ENCODE measurements around the gene TSNAXIP1. TPM values are rescaled to one million over a fixed set of nuclear protein-coding genes. Genes with fewer than 3 reads are reported as not detected.
"Not testable (repeated sequence)": the region's sequence is repeated elsewhere in the genome, so short reads cannot be mapped to it uniquely, and the experiment has no call there.

Gene TSNAXIP1
- total RNA-seq, 4 donors from 2014 or later: 0.55 TPM; not detected in 3

DNA sequence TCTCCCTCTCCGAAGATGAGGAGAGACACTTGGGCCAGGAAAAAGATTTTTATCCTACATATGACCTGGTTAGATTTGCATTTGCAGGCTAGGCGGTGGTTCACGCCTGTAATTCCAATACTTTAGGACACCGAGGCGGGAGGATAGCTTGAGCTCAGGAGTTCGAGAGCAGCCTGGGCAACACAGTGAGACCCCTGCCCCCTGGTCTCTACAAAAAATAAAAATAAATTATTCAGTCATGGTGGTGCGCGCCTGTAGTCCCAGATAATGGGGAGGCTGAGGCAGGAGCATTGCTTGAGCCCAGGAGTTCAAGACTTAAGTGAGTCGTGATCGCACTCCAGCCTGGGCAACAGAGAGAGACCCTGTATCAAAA is 27.5 kb downstream of the TSNAXIP1 start:
- intact Hi-C loops (cut with DNase I; ENCODE audit: low total_unique reads): no loop called here
- TF ChIP-seq POLR2AphosphoS5 (IDR thresholded peaks at IDR 0.05) (no peak), POLR2A (IDR thresholded peaks at IDR 0.05) (no peak), EP300 (IDR thresholded peaks at IDR 0.05; ENCODE audit: low read depth) (no peak)
- TF ChIP-seq, protein P1, sequence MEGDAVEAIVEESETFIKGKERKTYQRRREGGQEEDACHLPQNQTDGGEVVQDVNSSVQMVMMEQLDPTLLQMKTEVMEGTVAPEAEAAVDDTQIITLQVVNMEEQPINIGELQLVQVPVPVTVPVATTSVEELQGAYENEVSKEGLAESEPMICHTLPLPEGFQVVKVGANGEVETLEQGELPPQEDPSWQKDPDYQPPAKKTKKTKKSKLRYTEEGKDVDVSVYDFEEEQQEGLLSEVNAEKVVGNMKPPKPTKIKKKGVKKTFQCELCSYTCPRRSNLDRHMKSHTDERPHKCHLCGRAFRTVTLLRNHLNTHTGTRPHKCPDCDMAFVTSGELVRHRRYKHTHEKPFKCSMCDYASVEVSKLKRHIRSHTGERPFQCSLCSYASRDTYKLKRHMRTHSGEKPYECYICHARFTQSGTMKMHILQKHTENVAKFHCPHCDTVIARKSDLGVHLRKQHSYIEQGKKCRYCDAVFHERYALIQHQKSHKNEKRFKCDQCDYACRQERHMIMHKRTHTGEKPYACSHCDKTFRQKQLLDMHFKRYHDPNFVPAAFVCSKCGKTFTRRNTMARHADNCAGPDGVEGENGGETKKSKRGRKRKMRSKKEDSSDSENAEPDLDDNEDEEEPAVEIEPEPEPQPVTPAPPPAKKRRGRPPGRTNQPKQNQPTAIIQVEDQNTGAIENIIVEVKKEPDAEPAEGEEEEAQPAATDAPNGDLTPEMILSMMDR (IDR thresholded peaks at IDR 0.05): no peak
- Histone ChIP-seq H3K36me3 (peaks cover 0 to 10% (median 0%) of the 10 kb centered on the region in 4 donors), H3K27me3 (no peaks in the 10 kb centered on the region), H3K4me1 (peaks cover 0 to 18% (median 9%) of the 10 kb centered on the region in 4 donors), H3K9me3 (no peaks in the 10 kb centered on the region), H3K4me3 (peak overlapping the region in 3 of 4 donors; percentile 71 to 97 (median 78)), H3K27ac (peak overlapping the region; percentile 71 to 86 (median 84))
- 61 to 82% methylated on average over 3 to 10 of the region's 10 CpGs for WGBS, 2 donors (ENCODE audit: low coverage in 1 of 2)
- in situ Hi-C loops (cut with MboI; ENCODE audit: low pct_ligation_motif_present in 1 of 4, low pct_unique_long_range_greater_than_20kb in 1 of 4, low sequenced_read_pairs in 3 of 4): no loop called here
- DNase-seq: no peak

DNA sequence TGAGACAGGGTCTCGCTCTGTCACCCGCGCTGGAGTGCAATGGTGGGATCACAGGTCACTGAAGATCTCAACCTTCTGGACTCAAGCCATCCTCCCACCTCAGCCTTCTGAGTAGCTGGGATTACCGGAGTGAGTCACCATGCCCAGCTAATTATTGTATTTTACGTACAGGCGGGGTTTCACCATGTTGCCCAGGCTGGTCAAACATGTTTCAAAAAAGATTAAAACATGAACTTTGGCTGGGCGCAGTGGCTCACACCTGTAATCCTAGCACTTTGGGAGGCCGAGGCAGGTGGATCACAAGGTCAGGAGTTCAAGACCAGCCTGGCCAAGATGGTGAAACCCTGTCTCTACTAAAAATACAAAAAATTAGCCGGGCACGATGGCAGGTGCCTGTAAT is 30.5 kb downstream of the TSNAXIP1 start:
- peaks cover 3 to 23% (median 13%) of the 10 kb centered on the region in 4 donors for H3K4me1 ChIP-seq
- 72 to 77% methylated on average over 6 to 10 of the region's 10 CpGs for WGBS, 2 donors (ENCODE audit: low coverage in 1 of 2)
- H3K9me3 ChIP-seq; DNase-seq; H3K27me3 ChIP-seq; H3K27ac ChIP-seq; in situ Hi-C loops (cut with MboI; ENCODE audit: low pct_ligation_motif_present in 1 of 4, low pct_unique_long_range_greater_than_20kb in 1 of 4, low sequenced_read_pairs in 3 of 4); intact Hi-C loops (cut with DNase I; ENCODE audit: low total_unique reads); H3K36me3 ChIP-seq; H3K4me3 ChIP-seq: not testable (repeated sequence)

DNA sequence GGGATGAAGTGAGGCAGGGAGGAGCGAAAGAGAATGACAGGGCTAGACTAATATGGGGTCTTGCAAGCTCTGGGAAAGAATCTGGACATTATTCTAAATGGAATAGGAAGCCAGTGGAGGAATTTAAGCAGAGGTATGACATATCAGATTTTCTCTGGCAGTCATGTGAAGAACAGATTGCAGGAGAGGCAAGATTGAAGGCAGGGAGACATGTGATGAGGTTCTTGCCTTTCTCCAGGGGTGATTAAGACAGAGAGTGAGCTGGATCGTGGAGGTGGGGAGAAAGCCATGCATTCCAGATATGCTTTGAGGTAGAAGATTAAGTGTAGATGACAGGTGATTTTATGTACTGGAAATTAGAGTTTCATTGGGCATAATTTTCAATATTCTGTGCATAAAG is 31.1 kb downstream of the TSNAXIP1 start:
- Histone ChIP-seq H3K27ac (no peak overlapping the region), H3K4me1 (peaks cover 3 to 17% (median 8%) of the 10 kb centered on the region in 4 donors), H3K9me3 (no peaks in the 10 kb centered on the region), H3K36me3 (no peaks in the 10 kb centered on the region), H3K27me3 (no peaks in the 10 kb centered on the region), H3K4me3 (no peak overlapping the region)
- DNase-seq: no peak
- 86 to 88% methylated on average over 2 of the region's 2 CpGs for WGBS, 2 donors (ENCODE audit: low coverage in 1 of 2)
- intact Hi-C loops (cut with DNase I; ENCODE audit: low total_unique reads) (no loop called here), in situ Hi-C loops (cut with MboI; ENCODE audit: low pct_ligation_motif_present in 1 of 4, low pct_unique_long_range_greater_than_20kb in 1 of 4, low sequenced_read_pairs in 3 of 4) (no loop called here)
- TF ChIP-seq POLR2AphosphoS5 (IDR thresholded peaks at IDR 0.05) (no peak), POLR2A (IDR thresholded peaks at IDR 0.05) (no peak), EP300 (IDR thresholded peaks at IDR 0.05; ENCODE audit: low read depth) (no peak)
- TF ChIP-seq, protein P1 (IDR thresholded peaks at IDR 0.05): no peak

DNA sequence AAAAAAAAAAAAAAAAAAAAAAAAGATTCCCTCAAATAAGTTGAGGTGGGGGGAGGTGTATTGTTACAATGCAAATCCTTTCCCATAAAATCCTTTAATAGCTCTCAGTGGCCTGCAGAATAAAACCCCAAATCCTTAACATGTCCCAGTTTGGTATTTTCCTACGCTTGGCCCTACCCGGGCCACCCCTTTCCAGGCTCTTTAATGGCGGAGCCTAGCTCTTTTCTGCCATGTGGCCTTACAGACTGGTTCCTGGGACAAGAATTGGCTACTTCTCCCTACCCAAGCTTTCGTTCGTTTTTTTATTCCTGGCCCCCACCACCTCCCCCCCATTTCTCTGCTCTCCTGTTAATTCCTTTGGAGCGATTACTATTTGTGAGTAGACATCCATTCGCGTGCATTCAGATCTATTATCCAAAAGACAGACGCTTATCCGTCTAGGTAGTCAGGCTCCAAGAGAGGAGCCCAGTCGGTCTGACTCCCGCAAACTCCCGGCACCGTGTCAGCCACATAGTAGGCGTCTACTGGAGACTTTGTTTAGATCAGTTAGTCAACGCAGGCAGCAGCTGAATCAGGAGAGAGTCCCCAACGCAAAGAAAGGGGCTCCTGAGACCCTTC is 34.6 kb downstream of the TSNAXIP1 start:
- Histone ChIP-seq H3K36me3 (no peaks in the 10 kb centered on the region), H3K27me3 (no peaks in the 10 kb centered on the region), H3K27ac (peak overlapping the region; percentile 95 to 98 (median 97)), H3K4me3 (peak overlapping the region in 3 of 4 donors; percentile 51 to 83 (median 82)), H3K9me3 (no peaks in the 10 kb centered on the region), H3K4me1 (peaks cover 32 to 40% (median 36%) of the 10 kb centered on the region in 4 donors)
- DNase-seq: no peak
- intact Hi-C loops (cut with DNase I; ENCODE audit: low total_unique reads): no loop called here
- no peak for TF ChIP-seq EP300 (IDR thresholded peaks at IDR 0.05; ENCODE audit: low read depth)
- TF ChIP-seq POLR2A (IDR thresholded peaks at IDR 0.05): no peak
- TF ChIP-seq, protein P1 (IDR thresholded peaks at IDR 0.05): no peak
- no peak for TF ChIP-seq POLR2AphosphoS5 (IDR thresholded peaks at IDR 0.05)
- WGBS, 2 donors (ENCODE audit: low coverage in 1 of 2): 42 to 55% methylated on average over 12 to 17 of the region's 17 CpGs
- in situ Hi-C loops (cut with MboI; ENCODE audit: low pct_ligation_motif_present in 1 of 4, low pct_unique_long_range_greater_than_20kb in 1 of 4, low sequenced_read_pairs in 3 of 4): no loop called here
